Daoy (cell line): ENCODE data around the gene HYCC1. TPM values are rescaled to one million over a fixed set of nuclear protein-coding genes. Genes with fewer than 3 reads are reported as not detected.
"Not testable (repeated sequence)": the region's sequence is repeated elsewhere in the genome, so short reads cannot be mapped to it uniquely, and the experiment has no call there.

Experiments
- DNase-seq: peaks from one replicate; pipeline ENCODE4 v3.0.0-alpha.2; 2015; ENCODE audit warnings: low read depth
- total RNA-seq: library from RNA; depleted of rRNA; stranded (reverse); fragments of >200 nt; shearing (Covaris generic); gene quantifications from 2 replicates; pipeline ENCODE4 v1.2.3, GENCODE V29; 2014; rRNA removed

Gene HYCC1
- total RNA-seq, 1 experiment from 2014 or later, result 202 TPM

DNA sequence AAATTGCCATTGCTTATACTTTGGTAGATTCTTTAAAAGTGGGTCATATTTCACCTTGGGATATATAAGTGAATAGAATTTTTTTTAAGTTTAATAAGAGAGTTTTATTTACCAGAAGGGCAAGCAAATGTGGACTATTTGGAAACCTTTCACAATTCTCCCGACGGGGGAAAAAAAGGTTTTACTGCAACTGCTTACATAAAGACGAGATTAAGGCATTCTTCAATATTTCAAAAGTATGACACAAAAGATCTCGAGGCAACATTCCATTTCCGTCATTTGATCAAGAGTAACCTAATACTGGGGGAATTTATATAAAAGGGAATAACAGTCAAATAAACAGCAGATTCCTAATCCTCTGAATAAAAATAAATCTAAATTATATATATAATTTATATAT, 28.5 kb downstream of the HYCC1 start:
- DNase-seq, result no peak

DNA sequence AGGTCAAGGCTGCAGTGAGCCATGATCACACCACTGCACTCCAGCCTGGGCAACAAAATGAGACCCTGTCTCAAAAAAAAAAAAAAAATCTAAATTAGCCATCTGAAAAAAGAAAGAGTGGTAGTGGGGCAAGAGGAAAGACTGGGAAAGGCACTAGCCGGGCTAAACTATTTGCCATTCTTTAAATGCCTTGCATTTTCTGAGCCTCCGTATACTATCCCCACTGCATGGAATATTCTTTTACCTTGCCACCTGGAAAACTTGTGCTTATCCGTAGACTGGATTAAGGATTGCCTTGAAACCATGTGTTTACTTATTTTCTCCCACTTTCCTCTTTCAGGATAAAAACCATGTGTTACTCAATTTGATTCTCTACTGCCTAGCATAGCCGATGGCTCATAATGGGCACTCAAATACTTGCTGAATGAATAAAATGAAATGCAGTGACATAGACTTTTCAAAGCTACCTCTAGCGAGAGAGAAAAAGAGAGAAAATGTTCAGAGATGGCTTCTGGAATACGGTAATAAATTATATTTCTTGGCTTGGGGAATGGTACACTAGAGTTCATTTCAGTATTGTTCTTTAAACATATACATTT, 30.6 kb downstream of the HYCC1 start:
- no peak for DNase-seq

DNA sequence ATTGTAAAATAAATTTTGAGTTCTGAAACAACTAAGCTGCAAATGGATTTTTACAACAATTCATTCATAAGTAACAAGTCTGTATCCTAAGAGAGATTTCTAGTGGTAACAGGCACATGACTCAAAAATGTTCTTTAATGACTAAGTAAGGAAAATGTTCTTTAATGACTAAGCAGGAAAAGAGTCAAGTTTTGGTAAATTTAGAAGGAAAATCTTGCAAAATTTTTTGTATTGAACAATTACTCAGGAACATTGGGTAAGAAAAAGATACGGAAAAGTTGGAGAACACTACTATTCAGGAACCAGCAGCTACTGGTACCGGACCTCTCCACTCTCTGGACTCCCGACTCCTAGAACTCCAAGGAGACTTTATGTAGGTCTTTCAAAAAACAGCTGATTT, 33.5 kb downstream of the HYCC1 start:
- DNase-seq, result no peak

DNA sequence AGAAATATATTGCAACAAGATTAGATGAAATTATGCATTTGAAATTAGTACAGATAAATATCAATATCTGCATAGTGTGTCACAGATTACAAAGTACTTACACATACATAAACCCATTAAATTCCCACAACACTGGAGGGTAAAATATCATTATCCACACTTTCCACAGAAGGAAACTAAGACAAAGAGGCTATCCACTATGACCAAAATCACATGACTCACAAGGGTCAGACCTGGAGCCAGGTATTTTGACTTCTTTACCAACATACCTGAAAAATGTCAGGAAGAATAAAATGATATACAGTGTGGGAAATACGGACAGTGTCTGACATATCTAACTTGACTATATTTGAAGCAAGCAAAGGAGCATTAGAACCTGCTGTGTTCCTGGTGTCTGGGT, 34.1 kb downstream of the HYCC1 start:
- DNase-seq, result no peak

DNA sequence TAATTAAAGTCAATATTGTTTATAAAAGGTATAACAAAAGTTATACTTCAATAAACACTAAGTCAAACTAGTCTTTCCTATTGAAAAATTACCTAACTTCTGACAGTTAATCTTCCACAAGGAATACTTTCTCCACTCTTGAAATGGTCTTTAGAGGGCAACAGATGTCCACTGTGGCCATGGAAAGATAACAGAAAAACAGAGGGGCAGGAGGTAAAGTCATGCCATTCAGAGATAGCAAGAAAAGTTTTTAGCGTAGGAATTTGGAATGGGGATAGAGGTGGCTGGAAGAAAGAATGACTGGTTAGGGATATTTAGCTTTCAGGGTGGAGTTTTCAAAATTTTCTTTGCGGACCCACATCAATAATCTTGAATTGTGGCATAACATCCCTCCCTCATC, 34.7 kb downstream of the HYCC1 start:
- DNase-seq, result no peak

- DNase-seq, result not testable (repeated sequence)
Observed at GRCh38 chr7:22974636-22975035, 39.3 kb downstream of the HYCC1 start.

GRCh38 chr7:22972207-22972606, 41.7 kb downstream of the HYCC1 start:
- DNase-seq, result no peak

- DNase-seq, result no peak
Observed at GRCh38 chr7:22969010-22969431, 44.9 kb downstream of the HYCC1 start.

Other genes starting within 250 kb of the HYCC1 start
- gene TOMM7, start 191.3 kb downstream of the HYCC1 start, total RNA-seq, result 383 and 387 TPM in 2 replicates
- 101 and 119 TPM in 2 replicates for gene KLHL7, start 91.7 kb upstream of the HYCC1 start, total RNA-seq
- gene NUP42, start 167.9 kb upstream of the HYCC1 start, total RNA-seq, result 62.1 and 83.4 TPM in 2 replicates
- 6.9 and 14.5 TPM in 2 replicates for gene GPNMB, start 232.6 kb upstream of the HYCC1 start, total RNA-seq